ENCODE data around the gene PISD.

The PISD gene

DNA sequence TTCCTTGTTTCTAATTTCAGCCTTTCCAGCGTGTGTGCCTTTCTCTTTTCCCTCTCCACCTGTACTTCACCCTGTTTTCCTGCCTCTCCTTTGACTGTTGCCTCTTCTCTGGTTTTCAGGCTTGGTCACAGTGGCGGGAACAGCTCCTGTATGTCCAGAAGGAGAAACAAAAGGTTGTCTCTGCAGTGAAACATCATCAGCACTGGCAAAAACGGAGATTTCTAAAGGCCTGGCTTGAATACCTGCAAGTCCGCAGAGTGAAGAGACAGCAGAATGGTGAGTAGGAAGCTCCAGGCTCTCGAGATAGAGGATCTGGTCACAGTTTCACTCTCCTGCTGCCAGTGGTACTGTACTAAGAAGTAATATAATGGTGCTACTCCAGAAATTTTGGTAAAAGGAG is 89.1 kb downstream of the PISD start:
- DNase-seq (ENCODE audit: low spot score) = no peak

DNA sequence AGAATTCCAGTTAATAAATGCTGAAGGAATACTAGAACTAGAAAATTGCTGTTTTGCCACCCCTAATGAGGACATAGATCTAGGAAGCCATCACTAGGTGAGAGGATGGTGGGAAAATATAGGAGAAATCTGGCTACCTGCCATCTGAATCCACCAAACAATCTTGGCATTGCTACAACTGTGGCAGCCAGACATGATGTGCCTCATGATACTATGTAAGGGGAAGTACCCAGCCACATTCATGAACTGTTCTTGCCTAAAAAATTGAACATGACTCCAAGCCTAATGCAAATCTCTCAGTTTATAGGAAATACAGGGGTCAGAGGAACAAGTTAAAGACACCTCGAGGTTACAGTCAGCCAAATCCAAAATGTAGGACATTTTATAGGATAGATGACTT is 92.9 kb downstream of the PISD start:
- no peak for DNase-seq (ENCODE audit: low spot score)
